H1 (cell line): ENCODE measurements around the gene KIF2C.

Experiments used
- BRCA1 ChIP-seq: IDR thresholded peaks from 2 replicates; pipeline ENCODE4 v1.6.1; 2012; ENCODE audit warnings: low read depth, low read length, improper control_type of control experiment
- GABPA ChIP-seq: IDR thresholded peaks from 2 replicates; pipeline ENCODE4 v1.6.1; 2011; ENCODE audit warnings: mild to moderate bottlenecking, low read length, moderate library complexity, borderline replicate concordance; ENCODE audit not compliant: insufficient read depth
- JUND ChIP-seq: IDR thresholded peaks from 2 replicates; pipeline ENCODE4 v1.6.1; 2011; ENCODE audit warnings: mild to moderate bottlenecking, improper control_type of control experiment, low read length
- NANOG ChIP-seq: IDR thresholded peaks from 2 replicates; pipeline ENCODE4 v1.6.1; 2011; ENCODE audit warnings: low read length, low read depth, mild to moderate bottlenecking, inconsistent platforms; ENCODE audit not compliant: insufficient read depth, poor library complexity, severe bottlenecking
- POLR2A ChIP-seq, 2 experiments: IDR thresholded peaks; 1 replicate in 1 of 2; 2 replicates in 1 of 2; pipeline ENCODE4 v1.6.1; 2011; ENCODE audit warnings: low read depth in 2 of 2, low read length in 2 of 2, mild to moderate bottlenecking in 2 of 2; ENCODE audit errors: control extremely low read depth in 1 of 2
- POLR2AphosphoS5 ChIP-seq: IDR thresholded peaks from 2 replicates; pipeline ENCODE4 v1.6.1; 2011; ENCODE audit warnings: low read depth, low read length
- RFX5 ChIP-seq: IDR thresholded peaks from 2 replicates; pipeline ENCODE4 v1.6.1; 2011; ENCODE audit warnings: low read depth, low read length, improper control_type of control experiment, borderline replicate concordance
- RNF2 ChIP-seq: fragments of 200-900, 300-1000 bp; sonication (generic); IDR thresholded peaks from 2 replicates; pipeline ENCODE4 v1.7.1; 2016; ENCODE audit warnings: borderline replicate concordance, low read depth, mild to moderate bottlenecking, antibody characterized with exemption, low read length; ENCODE audit not compliant: poor library complexity, severe bottlenecking; ENCODE audit errors: missing control alignments
- SUZ12 ChIP-seq: fragments of 200-600 bp; sonication (generic); IDR thresholded peaks from 2 replicates; pipeline ENCODE4 v1.6.1; 2012; ENCODE audit warnings: mild to moderate bottlenecking, inconsistent platforms, low read length, moderate library complexity, mixed read lengths
- USF2 ChIP-seq: IDR thresholded peaks from 2 replicates; pipeline ENCODE4 v1.6.1; 2011; ENCODE audit warnings: low read length, improper control_type of control experiment
- TF ChIP-seq, protein P1 (sequence below), 3 experiments: IDR thresholded peaks; 1 replicate in 2 of 3; 2 replicates in 1 of 3; pipeline versions ENCODE4 v1.5.1 to v1.6.1; 2011; ENCODE audit warnings: low read length in 3 of 3, mild to moderate bottlenecking in 3 of 3, inconsistent platforms in 2 of 3, low read depth in 1 of 3, moderate library complexity in 1 of 3; ENCODE audit not compliant: insufficient read depth in 1 of 3; ENCODE audit errors: control extremely low read depth in 1 of 3

DNA sequence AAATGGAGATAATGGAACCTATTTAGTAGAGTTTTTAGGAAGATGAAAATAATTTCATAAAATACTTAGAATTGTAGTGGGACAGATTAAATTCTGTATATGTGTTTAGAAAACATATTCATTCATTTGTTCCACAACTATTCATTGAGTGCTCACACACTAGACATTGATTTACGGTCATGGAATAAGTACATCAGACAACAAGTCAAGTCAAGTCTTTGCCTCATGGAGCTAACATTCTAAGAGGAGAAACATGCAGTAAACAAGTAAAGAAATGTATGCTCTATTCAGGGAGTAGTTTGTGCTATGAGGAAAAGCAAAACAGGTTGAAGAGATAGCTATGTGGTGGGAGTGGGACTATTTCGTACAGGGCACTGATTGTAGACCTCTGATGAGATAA, 77.7 kb downstream of the KIF2C start:
- TF ChIP-seq, protein P1, sequence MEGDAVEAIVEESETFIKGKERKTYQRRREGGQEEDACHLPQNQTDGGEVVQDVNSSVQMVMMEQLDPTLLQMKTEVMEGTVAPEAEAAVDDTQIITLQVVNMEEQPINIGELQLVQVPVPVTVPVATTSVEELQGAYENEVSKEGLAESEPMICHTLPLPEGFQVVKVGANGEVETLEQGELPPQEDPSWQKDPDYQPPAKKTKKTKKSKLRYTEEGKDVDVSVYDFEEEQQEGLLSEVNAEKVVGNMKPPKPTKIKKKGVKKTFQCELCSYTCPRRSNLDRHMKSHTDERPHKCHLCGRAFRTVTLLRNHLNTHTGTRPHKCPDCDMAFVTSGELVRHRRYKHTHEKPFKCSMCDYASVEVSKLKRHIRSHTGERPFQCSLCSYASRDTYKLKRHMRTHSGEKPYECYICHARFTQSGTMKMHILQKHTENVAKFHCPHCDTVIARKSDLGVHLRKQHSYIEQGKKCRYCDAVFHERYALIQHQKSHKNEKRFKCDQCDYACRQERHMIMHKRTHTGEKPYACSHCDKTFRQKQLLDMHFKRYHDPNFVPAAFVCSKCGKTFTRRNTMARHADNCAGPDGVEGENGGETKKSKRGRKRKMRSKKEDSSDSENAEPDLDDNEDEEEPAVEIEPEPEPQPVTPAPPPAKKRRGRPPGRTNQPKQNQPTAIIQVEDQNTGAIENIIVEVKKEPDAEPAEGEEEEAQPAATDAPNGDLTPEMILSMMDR (IDR thresholded peaks at IDR 0.05; ENCODE audit: control extremely low read depth in 1 of 3, insufficient read depth in 1 of 3, low read depth in 1 of 3, low read length in 3 of 3) = no peak
- TF ChIP-seq USF2 = no peak
- no peak for TF ChIP-seq RNF2
- no peak for TF ChIP-seq NANOG
- TF ChIP-seq POLR2A (IDR thresholded peaks at IDR 0.05; ENCODE audit: control extremely low read depth in 1 of 2, low read depth in 2 of 2, low read length in 2 of 2) = no peak
- TF ChIP-seq SUZ12 = no peak
- TF ChIP-seq JUND = no peak
- TF ChIP-seq BRCA1 = no peak
- TF ChIP-seq POLR2AphosphoS5 = no peak
- no peak for TF ChIP-seq GABPA
- no peak for TF ChIP-seq RFX5
